HK-2 (cell line): Measurements from ENCODE around the gene SLC17A9.

Experiments
- DNase-seq: peaks from one replicate; pipeline ENCODE4 v3.0.0-alpha.2; 2018; ENCODE audit not compliant: unreplicated experiment

The SLC17A9 gene

DNA sequence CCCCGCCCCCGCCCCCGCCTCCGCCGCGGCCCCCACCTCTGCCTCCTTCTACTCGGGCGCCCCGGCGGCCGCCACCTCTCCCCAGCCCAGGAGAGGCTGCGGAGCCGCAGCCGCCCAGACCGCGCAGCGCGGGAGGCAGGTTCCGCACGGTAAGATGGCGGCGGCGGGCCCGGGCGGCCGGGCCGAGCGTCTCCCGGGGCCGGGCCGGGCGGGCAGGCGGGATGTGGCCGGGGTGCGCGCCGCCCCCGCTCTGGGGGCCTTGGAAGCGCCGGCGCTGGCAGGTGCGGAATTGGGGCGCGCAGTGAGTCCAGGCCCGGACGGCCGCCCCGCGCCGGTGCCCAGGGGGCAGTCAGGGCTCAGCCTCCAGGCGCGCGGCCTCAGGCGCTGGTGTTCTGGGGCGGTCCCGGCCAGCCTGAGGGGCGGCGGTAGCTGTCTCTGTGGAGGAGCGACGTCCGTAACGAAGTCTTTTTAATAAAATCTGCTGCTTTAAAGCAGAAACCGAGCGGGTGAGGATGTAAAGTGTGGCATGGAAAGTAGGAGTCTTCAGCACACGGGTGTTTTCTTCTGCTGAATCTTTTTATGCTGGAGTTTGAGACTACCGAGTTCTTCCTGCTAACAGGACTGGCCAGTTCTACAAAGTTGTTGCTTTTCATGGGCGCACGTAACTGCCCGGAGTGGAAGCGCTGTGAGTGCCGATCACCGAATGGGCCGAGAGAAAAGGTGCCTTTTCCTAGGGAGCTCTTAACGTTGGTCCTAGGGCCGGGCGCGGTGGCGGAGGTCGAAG lies 14.2 kb upstream of the SLC17A9 start, which contains the start of gene GID8:
GID8 (plus strand) TSS at position 43 of the 784 bp plus-strand sequence. CDS start 3,356 bp downstream, outside the sequence.
- DNase-seq, result peak; percentile 65

DNA sequence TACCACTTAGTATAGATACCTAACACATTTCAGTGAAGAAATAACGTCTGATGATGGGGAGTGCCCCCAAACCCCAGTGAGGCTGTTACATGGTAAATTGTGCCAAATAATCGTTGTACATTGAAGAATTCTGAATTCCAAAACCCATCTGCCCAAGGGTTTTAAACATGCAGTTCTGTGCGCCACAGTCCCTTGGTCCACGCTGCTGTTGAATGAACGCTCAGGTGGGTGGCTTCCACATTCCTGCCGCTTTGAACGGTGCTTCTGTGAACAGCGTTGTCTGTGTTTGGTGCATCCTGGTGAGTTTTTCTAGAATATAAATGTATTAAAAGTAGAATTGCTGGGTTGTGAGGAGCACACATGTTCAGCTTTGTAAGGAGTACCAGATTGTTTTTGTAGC lies 11.6 kb upstream of the SLC17A9 start:
- DNase-seq, result no peak

DNA sequence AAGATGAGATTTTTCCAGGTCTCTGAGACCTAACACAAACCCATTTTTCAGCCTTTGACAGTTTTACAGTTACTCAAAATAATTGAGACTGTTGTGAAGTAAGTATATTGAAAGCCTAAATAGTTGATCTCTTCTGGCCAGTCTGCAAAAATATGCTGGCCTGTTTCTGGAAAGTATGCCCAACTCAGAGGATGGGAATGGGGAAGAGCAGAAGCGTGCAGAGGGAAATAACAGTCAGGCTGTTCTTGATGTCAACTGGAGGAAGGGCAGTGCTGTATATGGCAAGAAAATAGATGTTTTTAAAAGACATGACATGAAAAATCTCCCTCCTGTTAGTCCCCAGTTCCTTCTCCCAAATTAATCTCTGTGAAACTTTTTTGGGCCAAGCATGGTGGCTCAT lies 10.7 kb upstream of the SLC17A9 start:
- no peak for DNase-seq

DNA sequence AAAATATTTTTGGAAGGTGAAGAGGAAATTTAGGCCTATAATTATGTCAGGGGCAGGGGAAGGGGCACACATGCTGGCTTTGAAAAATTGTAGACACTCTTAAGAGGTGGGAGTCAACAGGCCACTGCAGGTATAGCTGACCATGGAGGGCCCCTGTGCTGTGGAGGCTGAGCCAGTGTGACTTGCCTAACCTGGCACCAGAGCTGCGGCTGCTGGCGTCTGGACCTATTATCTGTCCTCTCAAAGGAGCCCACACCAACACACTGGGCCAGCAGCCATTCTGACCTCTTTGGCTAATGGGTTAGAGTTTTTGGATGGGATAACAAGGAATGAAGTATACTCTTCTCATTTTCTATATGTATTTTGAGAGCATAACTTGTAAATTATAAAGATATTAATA lies 10.1 kb upstream of the SLC17A9 start:
- DNase-seq, result no peak

DNA sequence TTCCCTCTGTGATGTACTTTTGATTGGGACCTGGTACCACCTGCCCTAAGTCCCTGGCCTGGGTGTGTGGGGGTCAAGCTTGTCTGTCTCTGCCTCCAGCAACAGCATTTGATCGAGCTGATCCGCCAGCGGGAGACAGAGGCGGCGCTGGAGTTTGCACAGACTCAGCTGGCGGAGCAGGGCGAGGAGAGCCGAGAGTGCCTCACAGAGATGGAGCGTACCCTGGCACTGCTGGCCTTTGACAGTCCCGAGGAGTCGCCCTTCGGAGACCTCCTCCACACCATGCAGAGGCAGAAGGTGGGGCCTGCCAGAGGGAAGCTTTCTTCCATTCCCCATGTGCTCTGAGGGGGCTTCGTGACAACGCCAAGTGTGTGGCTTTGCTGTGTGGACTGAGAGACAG lies 9.1 kb upstream of the SLC17A9 start:
- DNase-seq, result no peak

DNA sequence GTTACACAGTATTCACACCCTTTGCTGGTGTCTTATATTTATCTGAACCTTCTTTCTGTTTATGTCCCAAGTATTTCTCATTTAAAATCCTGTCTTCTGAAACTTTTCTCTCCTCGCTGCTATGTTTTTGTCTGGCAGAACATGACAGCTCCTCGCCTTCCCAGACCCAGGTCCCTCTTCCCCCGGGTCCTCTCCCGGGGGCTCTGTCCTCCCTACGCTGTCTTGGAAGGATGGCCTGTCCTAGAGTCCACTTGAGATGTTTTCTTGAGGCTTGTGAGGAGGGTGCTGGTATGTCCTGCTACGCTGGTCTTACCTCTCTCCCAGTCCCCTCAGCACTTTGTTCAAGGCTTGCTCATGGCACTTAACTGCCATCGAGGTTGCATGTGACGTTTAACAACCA lies 8.3 kb upstream of the SLC17A9 start:
- DNase-seq, result no peak

DNA sequence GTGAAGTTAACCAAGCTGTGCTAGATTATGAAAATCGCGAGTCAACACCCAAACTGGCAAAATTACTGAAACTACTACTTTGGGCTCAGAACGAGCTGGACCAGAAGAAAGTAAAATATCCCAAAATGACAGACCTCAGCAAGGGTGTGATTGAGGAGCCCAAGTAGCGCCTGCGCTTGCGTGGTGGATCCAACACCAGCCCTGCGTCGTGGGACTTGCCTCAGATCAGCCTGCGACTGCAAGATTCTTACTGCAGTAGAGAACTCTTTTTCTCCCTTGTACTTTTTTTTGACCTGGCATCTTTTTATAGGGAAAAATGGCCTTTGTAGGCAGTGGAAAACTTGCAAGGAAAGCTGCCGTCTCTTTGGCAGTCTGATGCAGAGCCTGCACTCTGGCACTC lies 7.8 kb upstream of the SLC17A9 start:
- no peak for DNase-seq

DNA sequence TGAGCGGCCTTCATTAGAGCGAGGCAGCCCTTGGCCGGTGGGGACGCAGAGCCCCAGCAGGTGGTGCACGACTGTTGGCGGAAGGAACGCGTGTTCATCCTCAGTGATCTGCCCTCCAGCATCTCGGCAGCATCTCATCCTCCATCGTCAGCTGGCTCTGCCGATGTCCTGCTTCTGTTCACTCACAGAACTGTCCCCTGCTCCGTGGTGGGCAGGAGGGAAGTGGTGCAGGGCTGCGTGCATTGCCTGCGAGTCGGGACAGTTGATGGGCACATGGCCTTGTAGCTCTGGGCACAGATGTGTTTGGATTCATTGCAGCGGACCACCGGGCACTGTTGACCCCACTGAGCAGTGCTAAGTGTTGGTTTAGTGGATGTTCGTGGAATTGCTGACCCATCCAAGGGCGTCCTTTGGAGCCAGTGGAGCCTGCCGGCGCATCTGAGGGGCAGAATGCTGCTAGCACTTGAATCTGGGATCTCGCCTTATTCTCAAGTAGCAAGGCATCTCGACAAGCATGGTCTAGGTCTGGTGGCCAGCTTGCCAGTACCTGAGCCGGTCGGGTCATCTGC lies 6.7 kb upstream of the SLC17A9 start:
- DNase-seq, result no peak

DNA sequence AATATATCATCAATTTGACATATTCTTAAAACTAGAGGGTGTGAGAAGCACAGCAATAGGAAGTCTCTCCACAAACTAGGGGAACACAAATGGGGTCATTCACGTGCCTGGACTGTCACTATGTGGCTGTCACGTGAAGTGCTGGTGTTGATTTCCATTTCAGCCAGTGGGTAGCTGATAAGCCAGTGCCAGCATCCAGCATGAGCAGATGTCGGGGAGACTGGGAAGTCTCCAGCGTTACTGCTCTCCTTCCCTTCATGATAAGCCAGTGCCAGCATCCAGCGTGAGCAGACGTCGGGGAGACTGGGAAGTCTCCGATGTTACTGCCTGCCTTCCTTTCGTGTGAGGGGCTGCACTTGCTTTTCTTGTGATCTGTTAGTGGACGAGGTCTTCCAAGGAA lies 5.6 kb upstream of the SLC17A9 start:
- no peak for DNase-seq

DNA sequence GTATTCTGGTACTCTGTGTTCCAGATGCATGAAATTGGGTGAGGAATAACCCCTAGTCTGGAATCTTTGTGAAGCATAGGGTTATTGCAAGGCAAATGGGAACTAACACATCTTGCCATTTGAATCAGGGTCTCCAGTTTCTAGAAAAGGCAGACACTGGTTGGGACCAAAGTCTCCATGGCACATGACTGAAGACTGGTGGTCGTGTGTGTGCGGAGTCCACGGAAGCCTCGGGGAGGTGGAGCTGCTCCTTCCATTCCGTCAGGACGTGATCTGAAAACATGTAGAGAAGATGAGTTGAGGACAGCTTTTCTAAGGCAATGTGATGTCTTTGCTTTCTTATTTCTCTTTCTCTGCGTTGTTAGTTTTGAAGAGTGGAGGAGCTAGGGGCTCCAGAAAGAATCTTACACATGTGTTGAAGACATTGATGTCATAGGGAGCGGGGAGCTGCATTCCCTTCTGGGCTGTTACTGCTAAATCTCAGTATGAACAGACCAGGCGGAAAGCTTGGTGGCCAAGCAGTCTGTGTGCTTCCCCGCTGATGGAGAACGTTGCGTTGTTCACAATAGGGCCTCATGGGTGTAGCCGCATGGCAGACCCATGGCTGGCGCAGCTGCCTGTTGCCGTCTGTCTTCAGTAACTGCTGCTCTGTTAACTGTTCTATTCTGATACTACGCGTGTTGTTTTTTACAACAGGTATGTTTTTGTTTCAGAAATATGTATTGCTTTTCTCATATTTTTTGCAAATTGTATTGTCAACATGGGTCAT lies 4.8 kb upstream of the SLC17A9 start:
- DNase-seq, result no peak

DNA sequence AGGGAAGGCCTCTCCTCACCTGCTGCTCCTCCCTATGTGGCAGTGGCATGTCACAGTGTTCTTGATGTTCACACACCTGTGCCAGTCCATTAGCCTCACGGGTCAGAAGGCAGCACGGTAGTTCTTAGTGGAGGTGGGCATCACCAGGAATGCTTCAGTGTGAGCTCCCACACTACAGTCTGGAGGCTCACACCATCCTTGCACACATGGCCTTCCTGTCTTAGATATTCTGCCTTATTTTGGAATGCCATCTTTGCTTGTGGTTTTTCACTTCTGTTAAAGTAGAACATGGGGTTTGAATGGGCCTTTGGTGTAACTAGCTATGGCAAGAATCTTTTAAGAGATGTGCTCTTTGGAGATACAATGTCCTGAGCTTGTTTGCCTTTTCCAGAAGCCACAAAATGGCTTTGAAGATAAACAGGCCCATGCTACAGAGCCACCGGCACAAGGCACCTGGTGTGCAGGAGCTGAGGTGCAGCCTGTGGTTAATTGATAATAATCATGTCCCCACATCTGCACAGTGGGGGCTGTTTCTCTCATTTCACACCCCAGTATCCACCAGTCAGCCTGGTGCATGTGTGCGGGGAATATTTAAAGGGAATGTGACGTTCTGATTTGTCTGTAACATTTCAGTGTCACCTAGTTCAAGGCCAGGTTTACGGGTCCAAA lies 3.2 kb upstream of the SLC17A9 start:
- DNase-seq, result no peak

DNA sequence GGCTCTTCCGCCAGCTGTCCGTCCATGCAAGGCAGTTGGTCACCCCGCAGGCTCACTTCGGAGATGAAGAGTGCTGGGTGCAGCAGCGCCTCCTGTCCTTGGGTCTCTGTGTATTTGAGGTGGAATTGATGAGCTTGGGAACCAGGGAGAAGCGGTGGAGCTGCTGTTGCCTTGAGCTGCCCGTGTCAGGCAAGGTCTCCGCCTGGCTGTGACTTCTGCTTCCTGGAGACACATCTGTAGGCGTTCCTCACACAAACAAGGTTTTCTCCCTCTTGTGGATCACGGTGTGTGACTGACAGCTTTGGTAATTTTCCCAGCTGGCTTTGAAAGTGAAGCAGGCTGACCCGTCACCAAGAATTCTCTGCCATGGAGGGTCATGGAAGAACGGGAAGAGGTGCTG lies 2.5 kb upstream of the SLC17A9 start:
- DNase-seq, result no peak

DNA sequence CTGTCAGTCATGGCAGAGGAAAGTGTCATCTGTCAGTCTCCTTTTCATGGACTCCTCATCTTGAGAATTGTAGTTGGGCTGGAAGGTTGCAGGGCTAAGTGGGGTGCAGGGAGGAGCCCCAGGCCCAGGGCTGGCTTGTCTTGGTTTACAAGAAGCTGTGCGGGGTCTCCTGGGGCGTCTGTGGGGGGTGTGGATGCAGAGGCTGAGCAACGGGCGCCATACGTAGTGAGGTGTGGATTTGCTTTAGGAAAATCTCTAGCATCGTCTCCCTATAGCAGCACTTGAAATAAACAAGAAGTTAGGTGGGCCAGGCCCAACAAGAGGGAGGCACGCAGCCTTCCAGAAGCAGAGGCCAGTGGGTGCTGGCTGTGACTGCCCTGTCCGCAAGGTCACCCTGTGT lies 1.8 kb upstream of the SLC17A9 start:
- no peak for DNase-seq

DNA sequence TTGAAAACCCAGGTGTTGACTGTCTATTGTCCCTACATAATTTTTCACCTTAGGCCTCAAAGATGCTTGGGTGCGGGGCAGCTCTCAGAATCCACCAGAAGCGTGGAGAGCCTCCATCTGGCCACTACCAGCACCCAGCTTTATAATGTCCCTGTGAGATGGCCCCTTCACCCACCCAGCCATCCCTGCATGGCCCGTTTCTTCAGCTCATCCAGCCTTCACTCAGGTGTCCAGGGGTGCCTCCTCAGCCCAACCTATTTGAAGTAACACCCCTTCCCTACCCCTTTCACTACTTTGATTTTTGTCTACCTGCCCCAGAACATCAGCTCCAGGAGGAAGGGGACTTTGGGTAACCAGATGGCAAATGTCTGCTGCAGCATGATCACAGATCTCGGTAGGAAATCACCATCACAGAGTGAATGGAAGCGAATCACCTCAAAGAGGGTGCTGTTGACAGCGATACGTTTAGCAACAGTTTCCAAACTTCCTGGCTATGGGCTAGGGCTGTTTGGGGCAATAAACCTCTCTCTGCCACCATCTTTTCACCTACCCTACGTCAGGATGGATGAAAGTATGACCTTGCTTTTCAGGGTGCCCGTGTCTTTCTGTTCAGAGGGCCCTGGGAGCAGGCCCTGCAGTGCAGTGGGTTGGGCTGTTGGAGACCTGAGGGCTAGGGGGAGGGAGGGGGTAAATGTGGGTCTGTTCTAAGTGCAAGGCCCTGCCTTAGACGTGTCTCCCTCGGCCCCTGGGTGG lies 1.2 kb upstream of the SLC17A9 start:
- DNase-seq, result no peak

DNA sequence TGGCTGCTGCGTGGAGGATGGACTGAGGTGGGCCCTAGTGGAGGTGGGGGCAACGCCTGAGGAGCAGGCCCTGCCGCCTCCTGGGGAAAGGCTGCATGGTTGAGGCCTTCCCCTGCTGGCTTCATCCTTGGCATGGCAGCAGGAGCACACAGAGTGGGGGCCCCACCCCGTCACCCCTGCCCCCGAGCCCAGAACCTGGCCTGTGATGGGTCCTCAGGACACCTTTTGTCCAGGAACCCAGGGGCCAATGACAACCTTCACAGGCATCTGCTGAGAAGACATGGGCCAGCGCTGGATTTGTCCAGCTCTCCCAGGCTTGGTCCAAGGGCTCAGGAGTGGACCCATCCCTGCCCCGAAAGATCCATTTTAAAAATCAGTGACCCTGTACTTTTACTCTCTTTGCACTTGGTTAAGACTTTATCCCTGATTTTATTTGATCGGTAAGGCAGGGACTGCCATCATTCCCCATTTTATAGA lies 575 bp upstream of the SLC17A9 start:
- DNase-seq, result no peak

DNA sequence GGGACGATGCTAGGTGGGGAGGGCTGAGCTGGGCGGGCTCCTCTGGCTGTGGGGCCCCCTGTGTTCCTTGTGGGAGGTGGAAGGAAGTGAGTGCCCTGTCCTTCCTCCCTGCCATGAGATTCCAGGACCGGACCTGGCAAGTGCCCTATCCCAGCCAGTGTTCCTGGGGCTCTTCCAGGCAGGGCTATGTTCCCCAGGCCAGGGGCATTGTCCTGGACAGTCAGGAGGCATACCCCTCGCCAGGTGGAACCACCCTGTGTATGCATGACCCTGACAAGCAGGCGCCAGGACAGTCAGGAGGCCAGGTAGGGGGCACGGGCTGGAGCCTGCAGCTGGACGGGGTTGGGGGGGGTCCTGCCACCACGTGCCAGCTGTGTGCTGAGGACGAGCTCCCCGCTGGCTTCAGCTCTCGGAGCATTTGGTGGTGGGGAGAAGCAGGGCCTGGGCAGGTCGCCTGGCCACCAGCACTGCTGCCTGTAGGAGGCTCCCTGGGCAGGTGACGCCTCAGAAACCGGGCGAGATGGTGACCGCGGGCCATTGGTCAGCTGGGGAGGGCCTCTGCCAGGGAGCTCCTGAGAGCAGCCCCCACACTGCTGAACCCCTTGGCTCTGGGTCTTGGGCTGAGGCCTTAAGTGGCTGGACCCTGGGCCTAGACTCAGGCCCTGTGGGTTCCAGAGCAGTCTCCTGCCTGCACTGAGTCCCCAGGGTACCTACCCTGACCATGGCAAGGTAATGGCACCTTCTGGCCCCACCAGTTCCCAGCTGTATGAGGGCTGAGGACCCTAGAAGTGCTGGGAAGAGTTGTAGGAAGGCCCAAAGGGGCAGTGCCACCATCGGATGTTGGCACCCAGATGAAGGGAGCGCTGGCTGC lies 694 bp downstream of the SLC17A9 start:
- DNase-seq, result no peak

DNA sequence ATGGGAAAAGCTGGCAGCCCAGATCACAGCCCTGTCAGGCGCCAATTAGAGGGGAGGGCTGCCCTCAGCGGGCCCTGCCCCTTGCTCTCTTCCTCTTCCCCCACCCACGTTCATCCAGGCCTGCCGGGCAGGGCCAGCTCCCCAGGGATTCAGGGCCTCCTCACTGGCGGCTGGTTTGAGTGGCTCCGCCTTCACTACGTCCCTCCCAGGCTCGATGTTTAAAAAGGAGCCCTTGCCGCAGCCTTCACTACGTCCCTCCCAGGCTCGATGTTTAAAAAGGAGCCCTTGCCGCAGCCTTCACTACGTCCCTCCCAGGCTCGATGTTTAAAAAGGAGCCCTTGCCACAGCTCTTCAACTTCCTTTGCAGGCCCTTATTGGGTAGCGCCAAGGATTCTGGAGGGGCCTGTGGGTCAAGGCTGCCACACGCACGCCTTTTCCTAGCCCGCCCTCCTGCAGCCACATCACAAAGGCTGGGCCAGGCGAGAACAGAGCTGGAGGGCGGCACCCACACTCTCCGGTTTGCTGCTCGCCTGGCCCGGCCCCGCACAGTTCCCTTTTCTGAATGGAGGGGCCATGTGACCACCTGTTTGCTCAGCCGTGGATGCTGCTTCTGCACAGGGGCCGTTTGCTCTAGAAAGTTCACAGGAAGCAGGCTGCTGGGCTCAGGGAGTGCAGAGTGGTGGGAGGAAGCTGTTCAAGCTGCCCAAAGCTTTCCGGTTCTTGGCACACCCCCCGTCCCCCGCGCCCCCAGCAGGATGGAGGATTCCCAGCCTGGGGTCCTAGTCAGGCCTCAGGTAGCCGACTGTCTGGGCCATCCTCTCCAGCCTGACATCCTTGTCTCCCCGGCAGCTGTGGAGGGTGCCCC lies 1.6 kb downstream of the SLC17A9 start:
- DNase-seq, result no peak

DNA sequence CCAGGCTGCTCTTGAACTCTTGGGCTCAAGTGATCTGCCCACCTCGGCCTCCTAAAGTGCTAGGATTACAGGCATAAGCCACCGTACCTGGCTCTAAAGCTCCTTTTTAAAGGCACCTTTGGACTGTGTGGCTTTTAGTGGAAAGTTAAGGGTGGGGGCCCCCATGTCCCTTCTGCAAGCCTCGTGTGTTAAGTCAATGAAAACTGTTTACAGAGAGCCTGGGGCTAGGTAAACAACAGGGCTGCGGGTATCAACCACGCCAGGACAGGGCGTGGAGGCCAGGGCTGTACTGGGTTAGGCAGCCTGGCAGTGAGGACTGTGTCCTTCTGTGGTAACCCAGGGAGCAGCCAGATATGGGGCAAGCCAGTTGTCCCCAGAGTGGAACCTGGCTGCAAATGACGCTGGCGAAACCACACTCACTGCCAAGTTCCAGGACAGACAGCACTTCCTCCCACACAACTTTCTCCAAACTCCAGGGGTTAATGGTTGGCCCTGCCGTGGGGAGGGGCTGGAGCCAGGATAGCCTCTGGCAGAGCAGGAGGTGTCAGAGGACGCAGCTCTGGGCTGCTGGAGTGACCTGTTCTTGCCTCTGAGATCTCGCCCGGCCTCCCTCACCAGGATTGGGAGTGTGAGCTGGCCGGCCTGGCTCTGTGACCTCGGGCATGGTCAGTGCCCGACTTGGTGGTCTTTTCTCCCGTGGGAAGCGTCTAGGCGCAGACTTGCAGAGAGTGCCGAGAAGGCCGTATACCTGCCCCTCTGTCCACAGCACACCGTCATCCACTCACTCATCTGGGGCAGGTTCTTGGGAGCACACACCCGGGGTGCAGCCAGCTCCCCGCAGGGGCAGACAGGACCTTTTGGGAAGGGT lies 3.2 kb downstream of the SLC17A9 start:
- no peak for DNase-seq
